GM10266 (cell line): ENCODE measurements around the gene LRRK1.

ENCODE experiments used
- DNase-seq: peaks from one replicate; pipeline ENCODE4 v3.0.0; 2012; ENCODE audit errors: extremely low spot score
- CTCF ChIP-seq: IDR thresholded peaks from 2 replicates; pipeline ENCODE4 v1.5.1; 2012; ENCODE audit warnings: mild to moderate bottlenecking, low read depth; ENCODE audit not compliant: control insufficient read depth, insufficient read depth; ENCODE audit errors: missing control alignments

Gene LRRK1

GRCh38 chr15:101054116-101054515 is 135.0 kb downstream of the LRRK1 start:
- no peak for DNase-seq
- TF ChIP-seq CTCF, result no peak

GRCh38 chr15:101054991-101055390 is 135.8 kb downstream of the LRRK1 start:
- DNase-seq, result no peak
- TF ChIP-seq CTCF, result no peak

GRCh38 chr15:101055411-101055810 is 136.3 kb downstream of the LRRK1 start:
- DNase-seq, result no peak
- no peak for TF ChIP-seq CTCF

- DNase-seq, result no peak
- TF ChIP-seq CTCF, result no peak
Observed at GRCh38 chr15:101056366-101057334, 137.5 kb downstream of the LRRK1 start.

GRCh38 chr15:101057841-101058407 is 138.8 kb downstream of the LRRK1 start:
- DNase-seq, result no peak
- no peak for TF ChIP-seq CTCF

- DNase-seq, result no peak
- no peak for TF ChIP-seq CTCF
Observed at GRCh38 chr15:101058735-101059134, 139.6 kb downstream of the LRRK1 start.
